ENCODE measurements around the gene RPE.

Gene RPE

DNA sequence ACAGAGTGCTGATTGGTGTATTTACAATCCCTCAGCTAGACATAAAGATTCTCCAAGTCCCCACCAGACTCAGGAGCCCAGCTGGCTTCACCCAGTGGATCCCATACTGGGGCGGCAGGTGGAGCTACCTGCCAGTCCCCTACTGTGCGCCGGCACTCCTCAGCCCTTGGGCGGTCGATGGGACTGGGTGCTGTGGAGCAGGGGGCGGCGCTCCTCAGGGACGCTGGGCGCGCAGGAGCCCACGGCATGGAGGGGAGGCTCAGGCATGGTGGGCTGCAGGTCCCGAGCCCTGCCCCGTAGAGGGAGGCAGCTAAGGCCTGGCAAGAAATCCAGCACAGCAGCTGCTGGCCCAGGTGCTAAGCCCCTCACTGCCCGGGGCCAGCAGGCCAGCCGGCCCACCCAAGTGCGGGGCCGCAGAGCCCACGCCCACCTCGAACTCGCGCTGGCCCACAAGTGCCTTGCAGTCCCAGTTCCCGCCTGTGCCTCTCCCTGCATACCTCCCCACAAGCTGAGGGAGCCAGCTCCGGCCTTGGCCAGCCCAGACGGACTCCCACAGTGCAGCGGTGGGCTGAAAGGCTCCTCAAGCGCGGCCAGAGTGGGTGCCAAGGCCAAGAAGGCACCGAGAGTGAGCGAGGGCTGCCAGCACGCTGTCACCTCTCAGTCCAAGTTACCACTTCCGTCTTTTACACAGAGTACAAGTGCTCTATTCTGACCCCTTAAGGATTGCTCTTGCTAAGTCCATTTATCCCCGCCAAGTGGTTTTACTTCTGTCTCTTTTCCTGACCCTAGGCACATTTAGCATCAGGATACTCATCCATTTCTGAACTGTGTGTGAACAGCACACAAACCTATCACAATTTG lies 1.7 kb upstream of the RPE start:
- TF ChIP-seq ZFX (IDR thresholded peaks at IDR 0.05; ENCODE audit: borderline replicate concordance) = no peak
- TF ChIP-seq, protein P1, sequence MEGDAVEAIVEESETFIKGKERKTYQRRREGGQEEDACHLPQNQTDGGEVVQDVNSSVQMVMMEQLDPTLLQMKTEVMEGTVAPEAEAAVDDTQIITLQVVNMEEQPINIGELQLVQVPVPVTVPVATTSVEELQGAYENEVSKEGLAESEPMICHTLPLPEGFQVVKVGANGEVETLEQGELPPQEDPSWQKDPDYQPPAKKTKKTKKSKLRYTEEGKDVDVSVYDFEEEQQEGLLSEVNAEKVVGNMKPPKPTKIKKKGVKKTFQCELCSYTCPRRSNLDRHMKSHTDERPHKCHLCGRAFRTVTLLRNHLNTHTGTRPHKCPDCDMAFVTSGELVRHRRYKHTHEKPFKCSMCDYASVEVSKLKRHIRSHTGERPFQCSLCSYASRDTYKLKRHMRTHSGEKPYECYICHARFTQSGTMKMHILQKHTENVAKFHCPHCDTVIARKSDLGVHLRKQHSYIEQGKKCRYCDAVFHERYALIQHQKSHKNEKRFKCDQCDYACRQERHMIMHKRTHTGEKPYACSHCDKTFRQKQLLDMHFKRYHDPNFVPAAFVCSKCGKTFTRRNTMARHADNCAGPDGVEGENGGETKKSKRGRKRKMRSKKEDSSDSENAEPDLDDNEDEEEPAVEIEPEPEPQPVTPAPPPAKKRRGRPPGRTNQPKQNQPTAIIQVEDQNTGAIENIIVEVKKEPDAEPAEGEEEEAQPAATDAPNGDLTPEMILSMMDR (IDR thresholded peaks at IDR 0.05) = no peak

DNA sequence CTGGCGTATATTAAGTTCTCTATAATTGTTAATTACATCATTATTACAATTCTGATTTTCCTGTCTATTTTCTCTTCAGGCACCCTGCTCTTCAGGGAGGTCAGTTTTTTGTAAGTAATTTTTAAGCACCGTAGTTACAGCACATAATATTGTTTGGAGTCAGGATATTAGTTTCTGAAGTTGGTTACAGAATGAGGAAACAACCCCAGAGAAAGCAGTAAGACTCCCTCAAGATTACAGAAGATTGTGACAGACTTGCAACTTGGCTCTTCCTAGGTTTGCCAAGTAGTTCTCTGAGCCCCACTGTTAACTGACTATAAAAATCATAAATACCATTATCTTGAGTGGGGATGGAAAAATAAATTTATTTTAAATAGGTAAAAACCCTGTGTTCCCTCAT lies 921 bp downstream of the RPE start:
- peak overlapping the region; percentile 67 for H3K27ac ChIP-seq
- TF ChIP-seq ZFX (IDR thresholded peaks at IDR 0.05; ENCODE audit: borderline replicate concordance) = no peak
- TF ChIP-seq, protein P1 (IDR thresholded peaks at IDR 0.05) = no peak

More for the DNA sequence above, 1.7 kb upstream of the RPE start:
- no peak overlapping the region for H3K27ac ChIP-seq

DNA sequence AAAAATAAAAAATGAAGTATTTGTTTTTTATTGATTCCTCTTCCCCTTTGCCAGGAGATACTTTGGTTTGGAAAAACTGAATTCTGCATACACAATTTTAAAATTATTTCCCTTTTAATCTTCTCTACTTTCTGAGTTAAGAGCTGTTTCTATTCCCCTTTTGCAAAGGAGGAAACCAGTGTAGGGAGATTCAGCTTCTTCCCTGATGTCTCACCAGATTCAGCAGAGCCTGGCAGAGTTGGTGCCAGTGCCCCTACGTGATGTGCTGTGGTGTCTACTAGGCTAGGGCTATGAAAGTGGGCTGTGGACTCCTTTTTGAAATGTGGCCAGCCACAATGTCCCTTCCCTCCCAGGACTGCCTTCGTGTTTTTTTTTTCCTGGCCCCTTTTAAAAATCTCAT lies 2.4 kb downstream of the RPE start:
- no peak overlapping the region for H3K27ac ChIP-seq
- TF ChIP-seq, protein P1 (IDR thresholded peaks at IDR 0.05) = no peak
- no peak for TF ChIP-seq ZFX (IDR thresholded peaks at IDR 0.05; ENCODE audit: borderline replicate concordance)

DNA sequence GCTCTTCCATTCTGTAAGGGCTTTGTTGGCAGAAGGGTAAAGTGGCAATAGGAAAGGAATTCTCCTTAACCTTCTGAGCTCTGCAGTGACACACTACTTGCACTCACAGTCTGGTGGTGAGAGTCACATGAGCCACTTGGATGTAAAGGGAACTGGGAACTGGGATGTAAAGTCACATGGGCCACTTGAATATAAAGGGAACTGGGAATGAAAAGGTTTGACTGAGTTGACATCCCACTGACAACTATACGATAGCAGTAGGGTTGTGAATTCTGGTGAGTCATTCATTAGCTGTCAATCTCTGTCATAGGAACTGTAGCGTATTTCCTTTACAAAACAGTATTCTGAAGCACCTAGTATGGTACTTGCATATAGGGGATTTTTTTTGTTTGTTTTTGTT lies 5.5 kb downstream of the RPE start:
- no peak overlapping the region for H3K27ac ChIP-seq
- no peak for TF ChIP-seq ZFX (IDR thresholded peaks at IDR 0.05; ENCODE audit: borderline replicate concordance)

DNA sequence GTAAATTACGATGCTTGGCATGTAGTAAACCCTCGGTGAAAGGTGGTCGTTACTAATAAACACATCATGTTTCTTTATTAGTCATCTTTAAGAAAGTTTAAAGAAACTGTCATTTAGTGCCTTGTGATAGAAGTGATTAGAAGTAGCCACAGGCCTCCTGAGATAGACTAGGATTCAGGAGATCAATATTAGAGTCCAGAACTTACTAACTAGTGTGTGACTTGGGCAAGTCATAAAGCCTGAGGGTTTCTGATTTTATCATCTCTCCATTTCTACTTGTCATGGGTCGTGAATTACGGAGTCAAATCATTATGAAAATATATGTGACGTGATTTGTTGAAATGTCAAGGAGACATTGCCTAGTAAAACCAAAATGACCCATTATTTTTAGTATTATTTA lies 6.7 kb downstream of the RPE start:
- no peak overlapping the region for H3K27ac ChIP-seq
- TF ChIP-seq, protein P1 (IDR thresholded peaks at IDR 0.05) = no peak
- TF ChIP-seq ZFX (IDR thresholded peaks at IDR 0.05; ENCODE audit: borderline replicate concordance) = no peak

DNA sequence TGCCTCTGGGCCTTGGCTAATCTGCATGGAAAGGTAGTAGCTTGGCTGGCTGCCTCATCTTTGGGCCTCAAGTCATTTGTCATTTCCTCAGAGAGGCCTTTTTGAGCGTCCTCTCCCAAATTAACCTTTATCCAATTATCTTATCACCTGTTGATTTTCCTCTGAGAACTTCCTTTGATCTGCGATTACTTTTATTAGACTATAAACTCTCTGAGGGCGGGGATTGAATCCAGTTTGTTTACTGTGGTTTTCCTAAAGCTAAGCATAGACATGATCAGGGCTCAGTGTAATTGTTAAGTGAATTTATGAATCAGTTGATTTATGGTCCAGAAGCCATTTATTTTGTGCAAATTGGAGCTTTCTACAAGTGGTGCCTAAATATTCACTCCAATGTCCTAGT lies 7.5 kb downstream of the RPE start:
- no peak overlapping the region for H3K27ac ChIP-seq
- TF ChIP-seq, protein P1 (IDR thresholded peaks at IDR 0.05) = no peak
- TF ChIP-seq ZFX (IDR thresholded peaks at IDR 0.05; ENCODE audit: borderline replicate concordance) = no peak

DNA sequence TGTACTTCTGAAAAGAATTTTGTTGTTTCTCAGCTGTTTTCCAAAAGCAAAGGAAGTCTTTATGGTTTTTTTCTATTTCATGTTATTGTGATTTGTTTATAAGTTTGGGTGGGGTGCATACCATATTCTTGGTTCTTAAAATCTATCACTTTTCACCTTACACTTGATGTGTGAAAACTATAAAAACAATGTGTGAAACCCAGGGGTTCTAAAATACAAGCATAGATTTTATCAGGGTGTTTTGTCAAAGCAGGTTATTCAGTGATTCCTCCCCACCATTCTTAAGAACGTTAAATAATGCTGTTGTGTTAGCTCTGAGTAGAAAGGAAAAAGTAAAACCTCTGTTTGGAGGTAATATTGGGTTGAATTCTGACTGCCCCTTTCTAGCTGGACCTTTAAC lies 17.7 kb downstream of the RPE start:
- no peak for TF ChIP-seq ZFX (IDR thresholded peaks at IDR 0.05; ENCODE audit: borderline replicate concordance)
- TF ChIP-seq, protein P1 (IDR thresholded peaks at IDR 0.05) = no peak

More for the DNA sequence above, 17.7 kb downstream of the RPE start:
- H3K27ac ChIP-seq = no peak overlapping the region

All from 22Rv1 (cell line).